Erythroblast (primary cell): Measurements from ENCODE around the gene PHKA2.
A peak's percentile ranks its signal among the peaks of the same experiment; 100 is the strongest.

ENCODE experiments used
- DNase-seq, 2 experiments: peaks; one replicate each; lab custom pipeline; 2025; lab: John Stamatoyannopoulos, UW
- GATA1 ChIP-seq: IDR thresholded peaks from 2 replicates; pipeline ENCODE4 v1.6.1; 2011; ENCODE audit warnings: low read depth, mild to moderate bottlenecking, control low read depth, low read length, moderate library complexity
- POLR2A ChIP-seq: IDR thresholded peaks from 2 replicates; pipeline ENCODE4 v1.6.1; 2011; ENCODE audit warnings: mild to moderate bottlenecking, low read length

PHKA2 gene

GRCh38 chrX:18992829-18993228 is 8.9 kb upstream of the PHKA2 start:
- DNase-seq, result no peak
- TF ChIP-seq GATA1 (no peak), POLR2A (no peak)

- peak; percentile 28 for TF ChIP-seq POLR2A
- no peak for TF ChIP-seq GATA1
- no peak for DNase-seq
Measured at GRCh38 chrX:18985186-18985435, 1.2 kb upstream of the PHKA2 start.

- DNase-seq, result peak; percentile 87 to 91
- TF ChIP-seq GATA1, result no peak
- TF ChIP-seq POLR2A, result peak; percentile 63
Measured at GRCh38 chrX:18984381-18985185, 669 bp upstream of the PHKA2 start.

- TF ChIP-seq POLR2A (no peak), GATA1 (no peak)
- no peak for DNase-seq
Measured at GRCh38 chrX:18981124-18981807, 2.6 kb downstream of the PHKA2 start.

GRCh38 chrX:18980262-18980661 is 3.7 kb downstream of the PHKA2 start:
- DNase-seq, result peak; percentile 2 to 39

GRCh38 chrX:18974993-18975392 is 8.9 kb downstream of the PHKA2 start:
- DNase-seq, result no peak
- no peak for TF ChIP-seq POLR2A
- no peak for TF ChIP-seq GATA1

- peak; percentile 1 to 30 for DNase-seq
- TF ChIP-seq GATA1 (no peak), POLR2A (no peak)
Measured at GRCh38 chrX:18973527-18974192, 10.3 kb downstream of the PHKA2 start.

- TF ChIP-seq GATA1 (no peak), POLR2A (no peak)
- DNase-seq, result no peak
Measured at GRCh38 chrX:18971506-18971905, 12.4 kb downstream of the PHKA2 start.

GRCh38 chrX:18970465-18970864 is 13.4 kb downstream of the PHKA2 start:
- no peak for DNase-seq
- TF ChIP-seq GATA1 (no peak), POLR2A (no peak)

- no peak for DNase-seq
- TF ChIP-seq GATA1 (no peak), POLR2A (no peak)
Measured at GRCh38 chrX:18966624-18967023, 17.3 kb downstream of the PHKA2 start.

- no peak for DNase-seq
- TF ChIP-seq POLR2A, result no peak
- TF ChIP-seq GATA1, result no peak
Measured at GRCh38 chrX:18964901-18965300, 19.0 kb downstream of the PHKA2 start.

GRCh38 chrX:18964026-18964425 is 19.9 kb downstream of the PHKA2 start:
- no peak for DNase-seq
- no peak for TF ChIP-seq POLR2A
- TF ChIP-seq GATA1, result no peak

GRCh38 chrX:18962329-18962728 is 21.6 kb downstream of the PHKA2 start:
- no peak for DNase-seq
- no peak for TF ChIP-seq POLR2A
- no peak for TF ChIP-seq GATA1

GRCh38 chrX:18961686-18962085 is 22.2 kb downstream of the PHKA2 start:
- TF ChIP-seq POLR2A, result no peak
- no peak for TF ChIP-seq GATA1
- DNase-seq, result no peak
